OCI-LY7 (cell line): ENCODE results near the gene ISG20L2.

Source experiments
- EZH2phosphoT487 ChIP-seq: fragments of 200-600 bp; sonication (generic); IDR thresholded peaks from 2 replicates; pipeline ENCODE4 v1.6.1; 2018; ENCODE audit warnings: low read depth, borderline replicate concordance, mild to moderate bottlenecking, mixed run types, antibody characterized with exemption, low read length, moderate library complexity, mixed read lengths
- TF ChIP-seq, protein P1 (sequence below): fragments of 200-600 bp; sonication (generic); conservative IDR thresholded peaks from 2 replicates; pipeline ENCODE4 v1.5.1; 2014; ENCODE audit warnings: mild to moderate bottlenecking, antibody characterized with exemption, low read length, moderate library complexity, mixed read lengths

- TF ChIP-seq, protein P1, sequence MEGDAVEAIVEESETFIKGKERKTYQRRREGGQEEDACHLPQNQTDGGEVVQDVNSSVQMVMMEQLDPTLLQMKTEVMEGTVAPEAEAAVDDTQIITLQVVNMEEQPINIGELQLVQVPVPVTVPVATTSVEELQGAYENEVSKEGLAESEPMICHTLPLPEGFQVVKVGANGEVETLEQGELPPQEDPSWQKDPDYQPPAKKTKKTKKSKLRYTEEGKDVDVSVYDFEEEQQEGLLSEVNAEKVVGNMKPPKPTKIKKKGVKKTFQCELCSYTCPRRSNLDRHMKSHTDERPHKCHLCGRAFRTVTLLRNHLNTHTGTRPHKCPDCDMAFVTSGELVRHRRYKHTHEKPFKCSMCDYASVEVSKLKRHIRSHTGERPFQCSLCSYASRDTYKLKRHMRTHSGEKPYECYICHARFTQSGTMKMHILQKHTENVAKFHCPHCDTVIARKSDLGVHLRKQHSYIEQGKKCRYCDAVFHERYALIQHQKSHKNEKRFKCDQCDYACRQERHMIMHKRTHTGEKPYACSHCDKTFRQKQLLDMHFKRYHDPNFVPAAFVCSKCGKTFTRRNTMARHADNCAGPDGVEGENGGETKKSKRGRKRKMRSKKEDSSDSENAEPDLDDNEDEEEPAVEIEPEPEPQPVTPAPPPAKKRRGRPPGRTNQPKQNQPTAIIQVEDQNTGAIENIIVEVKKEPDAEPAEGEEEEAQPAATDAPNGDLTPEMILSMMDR: no peak
- TF ChIP-seq EZH2phosphoT487: no peak
Measured at GRCh38 chr1:156746406-156746727, 17.8 kb upstream of the ISG20L2 start.
